ES-I3 (cell line): ENCODE results near the gene AGTRAP.
A peak's percentile ranks its signal among the peaks of the same experiment; 100 is the strongest.

Experiments
- H3K36me3 ChIP-seq: 2 replicates; pipeline ENCODE4 v1.6.1; 2013; ENCODE audit warnings: mild to moderate bottlenecking, low read length, control low read depth, moderate library complexity; ENCODE audit not compliant: insufficient read depth
- H3K4me1 ChIP-seq: 2 replicates; pipeline ENCODE4 v1.6.1; 2013; ENCODE audit warnings: mild to moderate bottlenecking, control low read depth, low read length; ENCODE audit not compliant: insufficient read depth
- H3K9ac ChIP-seq: 2 replicates; pipeline ENCODE4 v1.6.1; 2013; ENCODE audit warnings: low read depth, mild to moderate bottlenecking, low read length, moderate library complexity
- H3K9me3 ChIP-seq: 2 replicates; pipeline ENCODE4 v1.6.1; 2013; ENCODE audit warnings: mild to moderate bottlenecking, low read length, moderate library complexity; ENCODE audit not compliant: control insufficient read depth, insufficient read depth

The AGTRAP gene

GRCh38 chr1:11751087-11751486, 15.2 kb downstream of the AGTRAP start:
- Histone ChIP-seq H3K36me3 (peaks cover 4% of the 10 kb centered on the region; the same call in 1 of the 2 replicates), H3K9me3 (no peaks in the 10 kb centered on the region), H3K4me1 (peaks cover 15% of the 10 kb centered on the region), H3K9ac (no peak overlapping the region)

GRCh38 chr1:11752359-11753088, 16.6 kb downstream of the AGTRAP start:
- no peak overlapping the region for H3K9ac ChIP-seq
- H3K4me1 ChIP-seq: peaks cover 15% of the 10 kb centered on the region
- H3K36me3 ChIP-seq: no peaks in the 10 kb centered on the region
- no peaks in the 10 kb centered on the region for H3K9me3 ChIP-seq

GRCh38 chr1:11753555-11754208, 17.7 kb downstream of the AGTRAP start:
- Histone ChIP-seq H3K9ac (no peak overlapping the region), H3K9me3 (no peaks in the 10 kb centered on the region), H3K36me3 (no peaks in the 10 kb centered on the region), H3K4me1 (peaks cover 15% of the 10 kb centered on the region)

- peaks cover 15% of the 10 kb centered on the region for H3K4me1 ChIP-seq
- H3K9me3 ChIP-seq: no peaks in the 10 kb centered on the region
- H3K9ac ChIP-seq: no peak overlapping the region
- no peaks in the 10 kb centered on the region for H3K36me3 ChIP-seq
These were observed 21.1 kb downstream of the AGTRAP start for GRCh38 chr1:11757047-11757446.

- peaks cover 6% of the 10 kb centered on the region; the same call in 1 of the 2 replicates for H3K4me1 ChIP-seq
- H3K36me3 ChIP-seq: no peaks in the 10 kb centered on the region
- H3K9me3 ChIP-seq: no peaks in the 10 kb centered on the region
- no peak overlapping the region for H3K9ac ChIP-seq
These were observed 23.9 kb downstream of the AGTRAP start for GRCh38 chr1:11759791-11760190.

GRCh38 chr1:11761285-11761684, 25.3 kb downstream of the AGTRAP start:
- Histone ChIP-seq H3K4me1 (peaks cover 6% of the 10 kb centered on the region; the same call in 1 of the 2 replicates), H3K9ac (no peak overlapping the region), H3K9me3 (no peaks in the 10 kb centered on the region), H3K36me3 (no peaks in the 10 kb centered on the region)

GRCh38 chr1:11761988-11762406, 26.1 kb downstream of the AGTRAP start, which contains the start of gene C1orf167:
TSS of gene C1orf167 (plus strand) at chr1:11762193. CDS start at chr1:11764401, 2,208 bp downstream.
- Histone ChIP-seq H3K4me1 (peaks cover 6% of the 10 kb centered on the region; the same call in 1 of the 2 replicates), H3K9ac (peak within 1 kb of the TSS; percentile 41; the same call in 1 of the 2 replicates), H3K9me3 (no peaks in the 10 kb centered on the region), H3K36me3 (no peaks in the 10 kb centered on the region)

- Histone ChIP-seq H3K9ac (no peak overlapping the region), H3K36me3 (no peaks in the 10 kb centered on the region), H3K4me1 (peaks cover 6% of the 10 kb centered on the region; the same call in 1 of the 2 replicates), H3K9me3 (no peaks in the 10 kb centered on the region)
These were observed 28.2 kb downstream of the AGTRAP start for GRCh38 chr1:11764115-11764514.

GRCh38 chr1:11764519-11764918, 28.6 kb downstream of the AGTRAP start:
- Histone ChIP-seq H3K4me1 (peaks cover 6% of the 10 kb centered on the region; the same call in 1 of the 2 replicates), H3K9me3 (no peaks in the 10 kb centered on the region), H3K9ac (no peak overlapping the region), H3K36me3 (no peaks in the 10 kb centered on the region)

GRCh38 chr1:11765661-11766428, 29.9 kb downstream of the AGTRAP start:
- H3K4me1 ChIP-seq: peaks cover 6% of the 10 kb centered on the region; the same call in 1 of the 2 replicates
- no peak overlapping the region for H3K9ac ChIP-seq
- no peaks in the 10 kb centered on the region for H3K36me3 ChIP-seq
- no peaks in the 10 kb centered on the region for H3K9me3 ChIP-seq

GRCh38 chr1:11766429-11766776, 30.5 kb downstream of the AGTRAP start:
- H3K9me3 ChIP-seq: no peaks in the 10 kb centered on the region
- no peaks in the 10 kb centered on the region for H3K36me3 ChIP-seq
- H3K4me1 ChIP-seq: peaks cover 6% of the 10 kb centered on the region; the same call in 1 of the 2 replicates
- H3K9ac ChIP-seq: no peak overlapping the region

- Histone ChIP-seq H3K9me3 (no peaks in the 10 kb centered on the region), H3K9ac (no peak overlapping the region)
These were observed 32.2 kb downstream of the AGTRAP start for GRCh38 chr1:11767922-11768704.

GRCh38 chr1:11768821-11769220, 32.9 kb downstream of the AGTRAP start:
- Histone ChIP-seq H3K36me3 (no peaks in the 10 kb centered on the region), H3K9ac (no peak overlapping the region), H3K9me3 (no peaks in the 10 kb centered on the region), H3K4me1 (peaks cover 6% of the 10 kb centered on the region; the same call in 1 of the 2 replicates)

More at GRCh38 chr1:11767922-11768704, 32.2 kb downstream of the AGTRAP start:
- H3K4me1 ChIP-seq: peaks cover 6% of the 10 kb centered on the region; the same call in 1 of the 2 replicates
- no peaks in the 10 kb centered on the region for H3K36me3 ChIP-seq

GRCh38 chr1:11769274-11769673, 33.3 kb downstream of the AGTRAP start:
- Histone ChIP-seq H3K4me1 (peaks cover 6% of the 10 kb centered on the region; the same call in 1 of the 2 replicates), H3K36me3 (no peaks in the 10 kb centered on the region), H3K9me3 (no peaks in the 10 kb centered on the region), H3K9ac (no peak overlapping the region)
